GM18511 (cell line): ENCODE data around the gene PAIP2.
"Not testable (repeated sequence)": the region's sequence is repeated elsewhere in the genome, so short reads cannot be mapped to it uniquely, and the experiment has no call there.

Source experiments
- ATAC-seq: cut with Tn5 transposase; IDR thresholded peaks from one replicate; pipeline ENCODE4 v1.9.1; 2021; ENCODE audit warnings: mild to moderate bottlenecking, moderate library complexity; ENCODE audit not compliant: unreplicated experiment

The PAIP2 gene

DNA sequence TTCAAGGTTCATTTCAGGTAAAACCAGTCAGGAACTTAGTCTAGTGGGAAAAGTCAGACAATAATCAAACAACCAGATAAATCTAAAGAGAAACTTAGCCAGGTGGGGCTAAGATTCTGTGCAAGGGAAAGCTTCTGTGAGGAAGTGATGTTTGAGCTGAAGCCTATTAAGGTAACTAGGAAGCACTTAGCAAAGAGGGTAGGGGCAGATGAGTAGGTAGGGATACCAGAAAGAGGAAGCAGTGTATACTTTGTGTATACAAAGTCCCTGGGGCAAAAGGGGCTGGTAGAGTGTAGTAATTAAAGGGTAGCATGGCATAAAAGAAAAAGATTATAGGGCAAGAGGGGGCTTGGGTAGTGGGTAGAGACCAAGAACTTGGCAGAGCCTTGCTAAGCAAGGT, 65.9 kb downstream of the PAIP2 start:
- no peak for ATAC-seq

DNA sequence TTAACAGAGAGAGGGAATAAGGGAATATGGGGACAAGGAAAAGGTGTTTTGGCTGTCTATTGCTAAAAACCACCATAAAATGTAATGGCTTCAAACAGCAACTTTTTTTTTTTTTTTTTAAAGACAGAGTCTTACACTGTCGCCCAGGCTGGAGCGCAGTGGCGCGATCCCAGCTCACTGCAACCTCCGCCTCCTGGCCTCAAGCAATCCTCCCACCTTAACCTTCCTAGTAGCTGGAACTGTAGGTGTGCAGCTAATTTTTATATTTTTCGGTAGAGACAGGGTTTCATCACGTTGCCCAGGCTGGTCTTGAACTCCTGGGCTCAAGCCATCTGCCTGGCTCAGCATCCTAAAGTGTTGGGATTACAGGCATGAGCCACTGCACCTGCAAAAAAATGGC, 66.5 kb downstream of the PAIP2 start:
- no peak for ATAC-seq

DNA sequence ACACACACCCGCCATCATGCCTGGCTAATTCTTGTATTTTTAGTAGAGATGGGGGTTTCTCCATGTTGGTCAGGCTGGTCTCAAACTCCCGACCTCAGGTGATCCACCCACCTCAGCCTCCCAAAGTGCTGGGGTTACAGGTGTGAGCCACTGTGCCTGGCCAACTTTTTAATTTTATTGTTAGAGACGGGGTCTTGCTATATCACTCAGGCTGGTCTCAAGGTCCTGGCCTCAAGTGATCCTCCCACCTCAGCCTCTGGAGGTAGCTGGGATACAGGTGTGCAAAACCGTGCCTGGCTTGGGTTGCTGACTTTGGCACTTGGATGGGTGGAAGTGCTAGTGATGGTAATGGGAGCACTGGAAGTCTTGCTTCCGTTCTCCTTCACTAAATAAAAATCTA, 67.5 kb downstream of the PAIP2 start:
- ATAC-seq: not testable (repeated sequence)

DNA sequence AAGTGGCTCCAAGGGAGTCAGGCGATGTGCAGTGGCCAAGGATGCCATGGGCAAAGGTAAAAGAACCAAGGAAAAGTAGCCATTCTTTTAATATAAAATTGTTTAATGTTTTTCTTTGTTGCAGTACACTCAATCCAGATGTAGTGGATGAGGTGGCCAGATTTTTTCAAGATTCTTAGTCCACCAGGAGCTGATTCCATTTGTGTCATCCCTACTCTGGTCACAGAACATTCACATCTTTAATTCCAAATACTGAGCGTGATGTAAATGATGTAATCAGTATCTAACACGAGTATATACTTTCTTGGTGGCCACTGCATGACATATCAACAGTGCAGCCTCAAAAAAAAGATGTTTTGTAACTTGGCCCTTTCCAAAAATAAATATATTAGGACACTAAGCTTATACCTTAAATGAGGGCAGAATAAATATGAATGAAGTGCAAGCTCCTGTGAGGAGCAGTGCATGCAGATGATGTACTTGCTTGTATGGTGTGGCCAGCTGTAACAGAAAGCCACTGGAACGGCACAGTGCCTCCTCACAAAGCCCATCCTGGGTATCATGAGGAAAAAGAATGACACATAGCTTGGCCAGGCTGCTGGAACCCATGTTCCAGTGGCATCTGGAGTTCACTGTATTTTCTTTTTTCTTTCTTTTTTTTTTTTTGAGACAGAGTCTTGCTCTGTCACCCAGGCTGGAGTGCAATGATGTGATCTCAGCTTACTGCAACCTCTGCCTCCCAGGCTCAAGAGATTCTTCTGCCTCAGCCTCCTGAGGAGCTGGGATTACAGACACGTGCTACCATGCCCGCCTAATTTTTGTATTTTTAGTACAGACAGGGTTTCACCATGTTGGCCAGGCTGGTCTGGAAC, 68.7 kb downstream of the PAIP2 start:
- no peak for ATAC-seq

DNA sequence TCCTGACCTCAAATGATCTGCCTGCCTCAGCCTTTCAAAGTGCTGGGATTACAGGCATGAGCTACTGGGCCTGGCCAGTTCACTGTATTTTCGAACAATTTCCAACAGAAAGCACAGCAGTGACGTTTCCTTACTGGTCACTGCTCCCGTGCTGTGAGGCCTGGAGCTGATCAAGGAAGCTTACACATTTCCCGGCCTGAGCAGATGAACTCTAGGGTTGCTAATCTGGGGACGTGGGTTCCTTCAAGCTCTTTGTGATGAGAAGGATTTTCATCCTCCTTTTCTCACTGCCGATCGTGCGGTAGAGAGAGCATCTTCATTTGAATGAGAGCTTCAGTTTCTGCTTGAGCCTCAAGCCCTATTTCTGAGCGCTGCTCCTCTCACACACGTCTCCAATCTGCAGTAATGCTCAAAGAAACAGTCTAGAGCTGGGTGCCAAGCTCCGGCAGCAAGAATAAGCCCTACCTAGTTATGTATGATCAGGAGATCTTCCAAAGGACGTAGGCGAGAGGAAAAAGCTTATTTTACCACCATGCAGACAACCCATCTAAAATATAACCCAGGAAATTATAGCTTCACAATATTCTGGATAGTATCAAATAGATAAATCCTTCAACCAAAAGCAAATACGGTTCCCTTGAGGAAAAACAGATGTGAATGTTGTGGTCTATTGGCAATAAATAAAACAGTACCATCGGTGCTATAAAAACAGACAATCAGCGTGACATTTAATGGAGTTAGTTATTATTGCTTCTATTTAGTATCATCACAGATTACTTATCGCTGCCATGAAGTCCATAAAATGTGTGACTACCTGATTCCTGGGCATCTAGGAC, 69.6 kb downstream of the PAIP2 start:
- no peak for ATAC-seq

DNA sequence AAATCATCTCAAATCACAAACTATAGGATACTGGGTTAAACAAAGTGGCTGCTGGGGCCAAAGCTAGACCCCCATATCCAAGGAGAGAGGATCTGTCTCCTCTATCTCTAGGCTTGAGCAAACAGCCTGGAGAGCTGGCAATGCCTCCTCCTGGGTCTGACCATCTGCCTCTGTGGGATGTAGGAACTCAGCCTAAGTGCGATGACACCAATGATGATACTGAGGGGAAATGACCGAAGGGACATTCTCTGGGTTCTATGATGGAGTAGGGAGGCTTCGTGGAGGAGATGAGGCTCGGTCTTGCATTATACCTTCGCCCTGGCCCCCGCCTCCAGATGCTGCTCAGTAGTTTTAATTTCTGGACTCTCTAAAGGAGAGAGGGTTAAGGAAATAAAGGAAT, 71.5 kb downstream of the PAIP2 start:
- no peak for ATAC-seq

DNA sequence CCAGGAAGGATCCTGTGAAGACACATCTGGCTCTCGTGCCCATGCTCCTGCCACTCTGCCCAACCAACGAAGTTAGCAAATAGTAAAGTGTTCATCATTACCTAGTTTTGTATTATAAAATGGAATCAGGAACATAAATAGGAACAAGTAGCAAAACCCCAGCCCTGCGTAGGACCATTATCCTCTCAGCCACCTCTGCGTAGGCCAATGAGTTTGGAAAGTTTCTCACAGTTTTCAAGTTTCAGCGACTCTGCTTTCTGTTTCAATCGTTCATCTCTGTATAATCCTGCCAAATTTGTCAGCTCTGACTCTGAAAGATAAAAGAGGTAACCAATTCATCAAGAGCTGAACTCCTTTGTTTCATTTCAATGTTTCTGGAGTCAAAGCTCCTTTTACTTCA, 72.3 kb downstream of the PAIP2 start:
- ATAC-seq: peak; percentile 77

DNA sequence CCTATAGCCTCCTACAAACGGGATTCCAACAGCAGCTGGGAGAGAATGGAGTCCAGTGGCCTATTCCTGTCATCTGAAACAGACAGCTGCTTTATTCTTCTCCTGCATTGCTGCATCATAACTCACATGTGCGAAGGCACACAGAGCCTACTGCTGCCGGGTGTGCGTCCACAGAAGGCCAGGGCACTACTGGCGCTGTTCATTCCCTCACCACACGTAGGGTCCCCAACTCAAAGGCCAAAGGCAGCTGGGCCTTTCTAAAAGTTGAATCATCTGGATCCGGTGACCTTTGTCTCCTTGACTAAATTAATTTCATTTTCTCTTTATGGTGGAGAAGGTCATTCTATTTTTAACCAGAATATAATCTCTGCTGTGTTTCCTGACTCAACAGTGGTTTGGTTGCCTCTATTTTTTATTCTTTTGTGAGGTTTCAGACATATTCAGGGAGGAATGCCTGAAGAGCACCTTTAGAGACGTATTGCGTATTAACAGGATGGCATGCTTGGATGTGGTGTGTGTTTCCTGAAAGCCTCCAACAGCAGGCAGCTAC, 73.0 kb downstream of the PAIP2 start:
- ATAC-seq: peak; percentile 13

DNA sequence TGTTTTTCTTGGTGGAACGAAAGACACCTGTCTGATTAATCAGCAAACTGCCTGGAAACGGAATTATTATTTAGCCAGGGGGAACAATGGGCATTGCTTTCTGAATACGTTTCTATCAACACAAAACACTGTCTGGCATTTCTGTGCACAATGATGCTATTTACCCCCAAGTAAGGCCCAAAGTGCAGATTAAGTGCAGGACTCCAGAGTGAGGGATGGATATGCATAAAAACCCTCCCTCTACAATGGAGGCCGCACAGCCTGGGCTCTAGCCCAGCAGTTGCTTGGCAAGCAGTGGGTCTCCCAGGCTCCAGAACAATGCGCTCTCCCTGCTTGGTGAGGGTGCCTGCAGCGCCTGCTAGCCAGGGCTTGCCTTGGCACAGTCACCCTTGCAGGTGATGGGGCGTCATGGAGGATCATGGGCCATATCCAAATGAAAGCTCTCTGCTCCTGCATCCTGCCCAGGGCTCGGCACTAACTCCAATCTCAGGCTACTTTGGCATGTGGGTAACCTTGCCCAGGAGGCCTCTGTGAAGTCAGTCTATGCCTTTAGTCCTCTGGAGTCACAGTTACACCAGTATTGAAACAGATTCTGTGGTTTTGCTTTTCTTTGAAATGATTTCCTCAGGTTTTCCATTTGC, 73.7 kb downstream of the PAIP2 start:
- ATAC-seq: no peak

DNA sequence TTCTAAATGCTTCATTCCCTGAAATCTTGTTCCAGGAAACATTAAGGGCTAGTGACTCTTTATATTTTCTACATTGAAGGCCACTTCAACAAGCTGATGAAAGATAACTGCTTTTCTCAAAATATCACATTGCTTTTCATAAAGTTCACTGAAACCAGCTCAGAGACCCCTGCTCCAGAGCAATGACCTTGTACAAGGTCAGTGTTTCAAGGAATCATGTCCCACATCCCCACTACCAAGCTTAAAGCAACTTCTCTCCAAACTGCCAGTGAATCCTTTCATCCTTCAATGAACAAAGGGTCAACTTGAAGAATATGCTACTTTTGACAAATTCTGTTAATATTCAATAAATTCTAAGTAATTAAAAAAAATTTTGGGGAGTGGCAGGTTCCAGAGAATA, 74.2 kb downstream of the PAIP2 start:
- no peak for ATAC-seq

DNA sequence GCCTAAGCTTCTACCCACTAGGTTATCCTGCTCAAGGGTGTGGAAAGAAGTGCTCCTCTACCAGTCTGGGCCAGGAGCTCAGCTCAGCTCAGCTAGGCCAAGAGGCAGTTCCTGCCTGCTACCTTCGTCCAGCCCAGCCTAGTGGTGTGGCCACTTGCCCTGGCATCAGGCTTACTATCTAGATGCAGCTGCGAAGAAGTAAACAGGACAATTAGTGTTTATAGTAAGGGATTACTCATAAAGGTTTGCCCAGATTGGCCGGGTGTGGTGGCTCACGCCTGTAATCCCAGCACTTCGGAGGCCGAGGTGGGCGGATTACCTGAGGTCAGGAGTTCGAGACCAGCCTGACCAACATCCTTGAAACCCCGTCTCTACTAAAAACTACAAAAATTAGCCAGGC, 75.0 kb downstream of the PAIP2 start:
- no peak for ATAC-seq

DNA sequence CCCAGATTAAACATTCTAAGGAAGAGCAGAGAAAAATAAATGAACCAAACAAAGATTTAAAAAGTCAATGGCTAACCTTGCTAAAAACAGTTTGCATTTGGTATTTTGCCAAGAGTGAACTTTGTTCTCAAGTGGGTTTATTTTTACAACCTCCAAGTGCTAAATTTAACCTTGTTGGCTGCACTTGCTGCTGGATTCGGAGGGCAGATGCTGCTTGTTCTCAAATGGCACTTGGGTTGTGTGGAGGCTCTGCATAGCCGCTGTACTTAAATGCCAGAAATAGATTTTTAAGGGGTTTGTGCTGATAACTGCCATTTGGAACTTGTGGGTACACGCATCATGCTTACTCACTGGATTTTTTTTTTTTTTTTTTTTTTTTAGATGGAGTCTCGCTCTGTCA, 75.6 kb downstream of the PAIP2 start:
- ATAC-seq: no peak

DNA sequence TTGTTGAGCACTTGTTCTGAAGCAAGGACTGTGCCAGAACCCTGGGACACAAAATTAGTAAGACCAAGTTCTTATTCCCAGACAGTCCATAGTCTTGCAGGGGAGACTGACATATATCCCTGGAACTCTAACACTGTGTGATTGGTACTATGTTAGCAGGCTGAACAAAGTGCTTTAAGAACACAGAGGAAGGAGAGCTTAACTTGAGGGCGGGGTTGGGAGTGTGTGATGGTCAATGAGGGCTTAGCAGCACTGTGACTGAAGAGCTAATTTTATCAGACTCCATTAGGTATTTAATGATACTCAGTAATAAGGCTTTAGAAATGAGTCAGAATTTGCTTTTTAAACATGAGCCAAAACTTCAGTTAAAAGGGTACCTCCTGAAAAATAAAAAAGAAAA, 77.1 kb downstream of the PAIP2 start:
- ATAC-seq: no peak
